ENCODE results near the gene GPR34. TPM values are rescaled to one million over a fixed set of nuclear protein-coding genes. Genes with fewer than 3 reads are reported as not detected.
"Not testable (repeated sequence)": the region's sequence is repeated elsewhere in the genome, so short reads cannot be mapped to it uniquely, and the experiment has no call there.

The GPR34 gene
- total and polyA plus RNA-seq, 5 experiments from 2014 or later, result 0.18 to 0.52 (median 0.33) TPM

DNA sequence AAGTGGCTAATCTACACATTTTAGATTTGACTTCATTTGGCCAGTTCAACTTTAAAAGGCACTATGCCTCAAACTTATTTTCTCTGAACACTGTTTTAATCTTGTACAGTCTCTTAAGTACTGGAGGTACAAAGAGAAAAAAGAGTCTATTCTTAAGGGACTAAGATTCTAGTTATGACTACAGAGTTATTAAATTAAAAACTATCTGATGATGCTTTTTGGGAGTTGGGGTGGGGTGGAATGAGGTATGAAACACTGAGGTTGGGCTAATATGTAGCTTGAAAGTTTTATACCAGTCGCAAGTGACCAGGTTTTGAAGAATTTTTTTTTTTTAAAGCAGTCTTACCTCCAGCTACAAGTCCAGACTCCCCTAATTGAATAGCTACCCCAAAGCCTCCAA, 17.7 kb upstream of the GPR34 start:
- ATAC-seq (no peak), DNase-seq (no peak)
- H3K4me1 Mint-ChIP-seq, result peaks cover 16 to 34% (median 22%) of the 10 kb centered on the region in 4 donors
- H3K27me3 Mint-ChIP-seq, result no peaks in the 10 kb centered on the region
- H3K36me3 Mint-ChIP-seq, result peaks cover 0 to 51% (median 2%) of the 10 kb centered on the region in 3 donors
- H3K4me3 Mint-ChIP-seq, result no peak overlapping the region
- no peak overlapping the region for H3K27ac Mint-ChIP-seq
- no peaks in the 10 kb centered on the region for H3K9me3 Mint-ChIP-seq
- POLR2A ChIA-PET, result no interaction called here

- POLR2A ChIA-PET, result no interaction called here
- peaks cover 12 to 36% (median 20%) of the 10 kb centered on the region in 4 donors for H3K4me1 Mint-ChIP-seq
- H3K27me3 Mint-ChIP-seq, result no peaks in the 10 kb centered on the region
- DNase-seq, result no peak
- no peak for ATAC-seq
- no peak overlapping the region for H3K4me3 Mint-ChIP-seq
- H3K36me3 Mint-ChIP-seq, result peaks cover 0 to 60% (median 2%) of the 10 kb centered on the region in 3 donors
- no peaks in the 10 kb centered on the region for H3K9me3 Mint-ChIP-seq
- H3K27ac Mint-ChIP-seq, result peak overlapping the region in 2 of 10 donors; percentile 13 to 57
Observed at GRCh38 chrX:41672643-41673042, 16.1 kb upstream of the GPR34 start.

GRCh38 chrX:41676361-41676760, 12.4 kb upstream of the GPR34 start:
- H3K9me3 Mint-ChIP-seq, POLR2A ChIA-PET, H3K4me3 Mint-ChIP-seq, DNase-seq, H3K27me3 Mint-ChIP-seq, ATAC-seq: not testable (repeated sequence)
- H3K36me3 Mint-ChIP-seq, result peaks cover 0 to 45% (median 0%) of the 10 kb centered on the region in 3 donors
- H3K27ac Mint-ChIP-seq, result peak overlapping the region in 1 of 10 donors; percentile 1
- peaks cover 11 to 27% (median 17%) of the 10 kb centered on the region in 4 donors for H3K4me1 Mint-ChIP-seq

GRCh38 chrX:41677183-41678060, 11.4 kb upstream of the GPR34 start:
- Mint-ChIP-seq H3K27ac (no peak overlapping the region), H3K4me1 (peaks cover 11 to 25% (median 16%) of the 10 kb centered on the region in 4 donors), H3K27me3 (no peaks in the 10 kb centered on the region), H3K36me3 (peaks cover 0 to 38% (median 0%) of the 10 kb centered on the region in 3 donors), H3K4me3 (no peak overlapping the region), H3K9me3 (no peaks in the 10 kb centered on the region)
- no peak for DNase-seq
- POLR2A ChIA-PET, result no interaction called here
- no peak for ATAC-seq

DNA sequence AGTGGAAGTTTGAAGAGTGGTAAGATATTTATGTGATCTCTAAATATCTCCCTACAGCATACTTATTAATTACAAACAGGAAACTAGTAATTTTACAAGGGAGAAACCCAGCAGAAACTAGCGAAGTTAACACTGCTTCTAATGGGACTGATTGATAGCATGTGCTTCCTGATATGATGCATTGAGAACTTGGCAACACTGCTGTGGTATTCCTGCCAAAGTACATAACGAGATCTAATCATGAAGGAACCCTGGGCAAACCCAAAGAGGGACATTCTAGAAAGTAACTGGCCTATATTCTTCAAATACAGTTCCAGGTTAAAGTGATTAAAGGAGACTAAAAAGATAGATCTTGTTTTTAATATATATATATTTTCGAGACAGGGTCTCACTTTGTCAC, 4.6 kb upstream of the GPR34 start:
- Mint-ChIP-seq H3K36me3 (peaks cover 0 to 11% (median 0%) of the 10 kb centered on the region in 3 donors), H3K27ac (no peak overlapping the region), H3K9me3 (peaks cover 0 to 2% (median 0%) of the 10 kb centered on the region in 9 donors), H3K27me3 (no peaks in the 10 kb centered on the region), H3K4me3 (no peak overlapping the region), H3K4me1 (peaks cover 7 to 25% (median 11%) of the 10 kb centered on the region in 4 donors)
- no peak for DNase-seq
- no peak for ATAC-seq
- POLR2A ChIA-PET, result no interaction called here

- ATAC-seq (no peak), DNase-seq (no peak)
- H3K27me3 Mint-ChIP-seq, result no peaks in the 10 kb centered on the region
- no peak overlapping the region for H3K4me3 Mint-ChIP-seq
- peaks cover 6 to 27% (median 12%) of the 10 kb centered on the region in 4 donors for H3K4me1 Mint-ChIP-seq
- peaks cover 0 to 2% (median 0%) of the 10 kb centered on the region in 9 donors for H3K9me3 Mint-ChIP-seq
- peaks cover 0 to 10% (median 0%) of the 10 kb centered on the region in 3 donors for H3K36me3 Mint-ChIP-seq
- no peak overlapping the region for H3K27ac Mint-ChIP-seq
- POLR2A ChIA-PET, result no interaction called here
Observed at GRCh38 chrX:41684940-41685339, 3.8 kb upstream of the GPR34 start.

- Mint-ChIP-seq H3K4me1 (peaks cover 6 to 35% (median 16%) of the 10 kb centered on the region in 4 donors), H3K4me3 (no peak overlapping the region), H3K36me3 (peaks cover 0 to 8% (median 0%) of the 10 kb centered on the region in 3 donors), H3K27ac (no peak overlapping the region), H3K27me3 (no peaks in the 10 kb centered on the region), H3K9me3 (peaks cover 0 to 2% (median 0%) of the 10 kb centered on the region in 9 donors)
- POLR2A ChIA-PET, result no interaction called here
- DNase-seq (no peak), ATAC-seq (no peak)
Observed at GRCh38 chrX:41686788-41687187, 2.0 kb upstream of the GPR34 start.

DNA sequence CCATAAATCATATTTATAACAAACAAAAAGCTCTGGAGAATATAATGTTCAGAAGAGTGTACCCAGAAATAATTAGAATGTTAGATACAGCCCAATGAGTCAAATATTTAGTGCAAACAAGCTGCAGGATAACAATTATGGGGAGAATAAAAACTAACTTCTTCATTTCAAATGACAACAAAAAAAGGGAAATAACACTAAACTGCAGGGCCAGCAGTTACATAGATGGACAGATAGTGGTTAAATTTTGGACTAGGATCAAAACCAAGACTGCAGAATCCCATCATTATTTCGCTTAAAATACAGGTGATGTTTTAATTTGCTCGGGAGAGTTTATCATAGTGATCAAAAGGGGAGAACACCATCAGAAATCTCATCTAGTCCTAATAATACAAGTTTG, 617 bp upstream of the GPR34 start:
- Mint-ChIP-seq H3K9me3 (peaks cover 0 to 2% (median 0%) of the 10 kb centered on the region in 9 donors), H3K36me3 (peaks cover 0 to 6% (median 0%) of the 10 kb centered on the region in 3 donors), H3K4me3 (peak overlapping the region in 1 of 10 donors; percentile 55), H3K4me1 (peaks cover 10 to 49% (median 24%) of the 10 kb centered on the region in 4 donors), H3K27ac (no peak overlapping the region), H3K27me3 (no peaks in the 10 kb centered on the region)
- no peak for DNase-seq
- ATAC-seq, result no peak
- POLR2A ChIA-PET, result no interaction called here

GRCh38 chrX:41689711-41690110, 938 bp downstream of the GPR34 start:
- POLR2A ChIA-PET, result interaction anchor here (0.7 kb wide), 1 partner anchor 217 kb away, joined by 3 read pairs; no protein-coding TSS in a partner anchor
- no peak for ATAC-seq
- Mint-ChIP-seq H3K27me3 (no peaks in the 10 kb centered on the region), H3K9me3 (peaks cover 0 to 2% (median 0%) of the 10 kb centered on the region in 9 donors), H3K4me1 (peaks cover 15 to 60% (median 38%) of the 10 kb centered on the region in 4 donors), H3K27ac (peak overlapping the region in 2 of 10 donors; percentile 37 to 71), H3K4me3 (no peak overlapping the region), H3K36me3 (peaks cover 0 to 8% (median 0%) of the 10 kb centered on the region in 3 donors)
- no peak for DNase-seq

GRCh38 chrX:41692162-41692749, 3.5 kb downstream of the GPR34 start:
- Mint-ChIP-seq H3K4me3 (peak overlapping the region in 2 of 10 donors; percentile 5 to 29), H3K27ac (peak overlapping the region in 5 of 10 donors; percentile 15 to 74 (median 42)), H3K27me3 (no peaks in the 10 kb centered on the region), H3K36me3 (peaks cover 4 to 10% (median 5%) of the 10 kb centered on the region in 3 donors), H3K9me3 (peaks cover 0 to 6% (median 0%) of the 10 kb centered on the region in 9 donors), H3K4me1 (peaks cover 16 to 60% (median 42%) of the 10 kb centered on the region in 4 donors)
- DNase-seq (no peak), ATAC-seq (no peak)
- POLR2A ChIA-PET, result no interaction called here

GRCh38 chrX:41693024-41693423, 4.3 kb downstream of the GPR34 start:
- peaks cover 0 to 6% (median 0%) of the 10 kb centered on the region in 9 donors for H3K9me3 Mint-ChIP-seq
- no peak for ATAC-seq
- no peaks in the 10 kb centered on the region for H3K27me3 Mint-ChIP-seq
- H3K4me1 Mint-ChIP-seq, result peaks cover 15 to 58% (median 41%) of the 10 kb centered on the region in 4 donors
- peaks cover 4 to 10% (median 5%) of the 10 kb centered on the region in 3 donors for H3K36me3 Mint-ChIP-seq
- no peak for DNase-seq
- peak overlapping the region in 1 of 10 donors; percentile 34 for H3K4me3 Mint-ChIP-seq
- peak overlapping the region in 4 of 10 donors; percentile 14 to 64 (median 46) for H3K27ac Mint-ChIP-seq
- POLR2A ChIA-PET, result no interaction called here

GRCh38 chrX:41695426-41695825, 6.7 kb downstream of the GPR34 start:
- ATAC-seq (peak in 1 of 2 donors; percentile 40), DNase-seq (no peak)
- Mint-ChIP-seq H3K4me1 (peaks cover 11 to 51% (median 36%) of the 10 kb centered on the region in 4 donors), H3K4me3 (no peak overlapping the region), H3K36me3 (peaks cover 4 to 13% (median 5%) of the 10 kb centered on the region in 3 donors), H3K27ac (peak overlapping the region in 1 of 10 donors; percentile 2), H3K9me3 (peaks cover 0 to 6% (median 0%) of the 10 kb centered on the region in 9 donors), H3K27me3 (no peaks in the 10 kb centered on the region)
- POLR2A ChIA-PET, result no interaction called here

- H3K36me3 Mint-ChIP-seq, result peaks cover 0 to 3% (median 2%) of the 10 kb centered on the region in 3 donors
- POLR2A ChIA-PET, result no interaction called here
- no peaks in the 10 kb centered on the region for H3K27me3 Mint-ChIP-seq
- H3K4me1 Mint-ChIP-seq, result peaks cover 17 to 55% (median 36%) of the 10 kb centered on the region in 4 donors
- ATAC-seq (no peak), DNase-seq (no peak)
- H3K9me3 Mint-ChIP-seq, result no peaks in the 10 kb centered on the region
- H3K4me3 Mint-ChIP-seq, result no peak overlapping the region
- no peak overlapping the region for H3K27ac Mint-ChIP-seq
Observed at GRCh38 chrX:41703574-41704029, 14.8 kb downstream of the GPR34 start.
